Neural progenitor cell (in vitro differentiated cells): ENCODE results near the gene OLAH.

Experiments
- CTCF ChIP-seq: fragments of 200-600 bp; sonication (generic); IDR thresholded peaks from 2 replicates; pipeline ENCODE4 v1.5.1; 2017; ENCODE audit warnings: antibody characterized with exemption, mild to moderate bottlenecking
- EZH2 ChIP-seq: fragments of 200-600 bp; sonication (generic); IDR thresholded peaks from 2 replicates; pipeline ENCODE4 v1.6.1; 2017; ENCODE audit warnings: antibody characterized with exemption, mild to moderate bottlenecking, moderate library complexity
- EZH2phosphoT487 ChIP-seq: fragments of 200-600 bp; sonication (generic); IDR thresholded peaks from 2 replicates; pipeline ENCODE4 v1.6.1; 2017; ENCODE audit warnings: antibody characterized with exemption

GRCh38 chr10:15116225-15116624 lies 72.5 kb downstream of the OLAH start:
- TF ChIP-seq CTCF (no peak), EZH2 (no peak), EZH2phosphoT487 (no peak)
